ENCODE data around the gene ANKRD39. TPM values are rescaled to one million over a fixed set of nuclear protein-coding genes. Genes with fewer than 3 reads are reported as not detected.

The ANKRD39 gene
- total RNA-seq, 4 donors from 2014 or later = 6.7 to 12.3 (median 8.4) TPM

DNA sequence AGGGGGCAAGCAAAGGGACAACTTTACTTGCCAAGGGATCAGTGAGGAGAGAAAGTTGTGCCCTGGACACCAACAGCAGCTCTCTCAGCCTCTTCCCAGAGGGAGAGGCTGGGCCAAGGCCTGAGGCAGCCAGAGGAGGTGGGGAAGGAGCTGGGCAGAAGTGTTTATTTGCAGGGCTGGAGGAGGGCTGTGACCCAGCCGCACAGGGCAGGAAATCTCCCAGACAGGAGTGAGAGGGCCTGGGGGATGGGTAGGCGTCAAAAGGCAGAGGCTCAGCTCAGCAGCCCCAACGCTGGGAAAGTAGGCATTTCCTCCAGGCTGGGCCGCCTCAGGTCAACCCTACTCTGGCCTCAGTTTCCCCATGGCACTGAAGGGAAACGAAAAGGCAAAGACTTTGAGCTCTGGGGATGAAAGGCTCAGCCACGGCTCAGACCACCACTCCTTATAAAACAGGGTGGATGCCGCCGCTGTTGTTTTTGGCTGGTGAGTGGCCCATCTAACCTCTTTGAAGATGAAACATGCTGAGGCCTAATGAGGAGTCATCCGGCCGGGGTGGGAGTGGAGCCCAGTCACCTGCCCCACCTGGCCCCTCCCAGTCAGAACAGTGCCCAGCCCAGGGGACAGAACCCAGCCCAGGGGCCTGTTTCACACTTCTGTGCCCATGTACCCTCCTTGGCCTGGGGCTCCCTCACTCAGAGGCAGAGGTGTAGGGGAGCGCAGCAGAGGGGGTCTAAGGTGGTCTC, 33.9 kb upstream of the ANKRD39 start:
- TF ChIP-seq CTCF (IDR thresholded peaks at IDR 0.05; ENCODE audit: low read depth) = no peak

- TF ChIP-seq CTCF (IDR thresholded peaks at IDR 0.05; ENCODE audit: low read depth) = no peak
Observed at GRCh38 chr2:96890726-96891385, 33.0 kb upstream of the ANKRD39 start.

DNA sequence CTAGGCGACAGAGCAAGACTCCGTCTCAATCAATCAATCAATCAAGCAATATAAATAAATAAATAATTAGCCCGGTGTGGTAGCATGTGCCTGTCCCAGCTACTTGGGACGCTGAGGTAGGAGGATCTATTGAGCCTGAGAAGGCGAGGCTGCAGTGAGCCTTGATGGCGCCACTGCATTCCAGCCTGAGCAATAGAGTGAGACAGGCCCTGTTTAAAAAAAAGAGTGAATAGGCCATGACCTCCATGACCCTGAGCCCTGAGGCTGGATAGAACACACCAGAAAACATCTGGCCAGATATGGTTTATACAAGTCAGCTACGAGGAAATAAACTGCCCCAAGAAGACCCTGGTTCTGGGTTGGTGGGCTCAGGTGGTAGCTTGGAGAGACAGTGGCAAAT, 32.4 kb upstream of the ANKRD39 start:
- no peak for TF ChIP-seq CTCF (IDR thresholded peaks at IDR 0.05; ENCODE audit: low read depth)

DNA sequence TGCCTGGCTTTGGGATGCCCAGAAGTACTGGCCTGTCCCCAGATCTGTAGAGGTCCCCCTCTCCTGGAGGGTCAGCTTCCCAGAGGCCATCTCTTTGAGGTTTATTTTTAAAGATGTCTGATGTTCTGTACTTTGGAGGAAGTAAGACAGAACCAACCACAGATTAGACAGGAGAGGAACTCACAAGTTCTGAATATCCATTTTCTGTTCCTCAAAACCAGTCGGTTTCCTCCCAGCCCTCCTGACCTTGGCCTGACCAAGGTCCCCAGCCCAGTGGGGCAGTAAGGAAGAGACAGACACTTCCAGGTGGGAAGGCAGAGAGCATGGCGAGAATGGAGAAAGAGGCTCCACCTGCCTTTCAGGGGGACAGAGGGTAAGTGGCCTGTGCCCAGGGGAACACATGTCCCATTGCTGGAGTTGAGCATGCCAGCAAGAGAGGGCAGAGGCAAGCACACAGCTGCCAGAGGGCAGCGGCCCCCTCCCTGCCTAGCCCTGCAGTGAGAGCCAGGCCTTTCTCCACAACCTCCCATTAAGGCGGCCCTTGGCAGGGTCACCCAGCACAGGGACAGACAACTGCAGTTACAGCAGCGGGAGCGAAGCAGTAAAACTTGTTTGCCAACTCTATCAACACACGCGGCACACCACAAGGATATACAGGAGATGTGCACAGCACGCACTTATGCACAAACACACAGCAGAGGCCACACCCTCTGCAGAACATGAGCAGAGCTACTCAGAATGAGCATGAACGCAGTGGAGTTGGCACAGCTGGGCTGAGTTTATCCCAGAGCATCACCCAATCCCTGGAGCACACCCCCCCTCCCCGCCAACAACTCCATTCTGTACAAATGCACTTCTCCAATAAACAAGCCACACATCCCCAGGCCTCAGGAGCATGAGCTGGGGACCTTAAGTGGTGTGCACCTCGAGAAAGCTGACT, 30.5 kb upstream of the ANKRD39 start:
- TF ChIP-seq CTCF (IDR thresholded peaks at IDR 0.05; ENCODE audit: low read depth) = no peak

- no peak for TF ChIP-seq CTCF (IDR thresholded peaks at IDR 0.05; ENCODE audit: low read depth)
Observed at GRCh38 chr2:96887493-96888012, 29.7 kb upstream of the ANKRD39 start.

GRCh38 chr2:96885432-96886347, 27.9 kb upstream of the ANKRD39 start:
- no peak for TF ChIP-seq CTCF (IDR thresholded peaks at IDR 0.05; ENCODE audit: low read depth)
